Small intestine (tissue), 7 donors: ENCODE data around the gene SLC9A5. TPM values are rescaled to one million over a fixed set of nuclear protein-coding genes. Genes with fewer than 3 reads are reported as not detected.
A peak's percentile ranks its signal among the peaks of the same experiment; 100 is the strongest.

Experiments used
- DNase-seq, 2 donors: peaks; one replicate each; pipeline versions ENCODE4 v3.0.0 to v3.0.0-alpha.2; 2013
- FAIRE-seq: peaks from 2 replicates; lab custom pipeline; 2012; peaks lifted over from hg19 to GRCh38; lab: Jason Lieb, UNC
- H3K27ac ChIP-seq, 3 donors: one replicate each; pipeline ENCODE4 v1.5.1; 2013; ENCODE audit warnings: low read length in 2 of 3, mild to moderate bottlenecking in 2 of 3, control low read depth in 1 of 3, inconsistent platforms in 1 of 3, low read depth in 1 of 3, moderate library complexity in 1 of 3
- H3K27me3 ChIP-seq, 3 donors: one replicate each; pipeline ENCODE4 v1.6.1; 2013; ENCODE audit warnings: low read length in 3 of 3, inconsistent platforms in 1 of 3; ENCODE audit not compliant: control insufficient read depth in 3 of 3, insufficient read depth in 3 of 3
- H3K36me3 ChIP-seq, 3 donors: one replicate each; pipeline ENCODE4 v1.6.1; 2013; ENCODE audit warnings: low read length in 3 of 3, inconsistent platforms in 1 of 3, low read depth in 1 of 3, mild to moderate bottlenecking in 1 of 3, moderate library complexity in 1 of 3; ENCODE audit not compliant: control insufficient read depth in 3 of 3, insufficient read depth in 2 of 3
- H3K4me1 ChIP-seq, 3 donors: one replicate each; pipeline ENCODE4 v1.6.1; 2013; ENCODE audit warnings: low read length in 2 of 3, inconsistent platforms in 1 of 3, low read depth in 1 of 3, mild to moderate bottlenecking in 1 of 3, moderate library complexity in 1 of 3; ENCODE audit not compliant: control insufficient read depth in 3 of 3, insufficient read depth in 2 of 3
- H3K4me3 ChIP-seq, 3 donors: one replicate each; pipeline ENCODE4 v1.5.1; 2013; ENCODE audit warnings: low read length in 3 of 3, control low read depth in 1 of 3, inconsistent platforms in 1 of 3, low read depth in 1 of 3, mild to moderate bottlenecking in 1 of 3, moderate library complexity in 1 of 3
- H3K9me3 ChIP-seq, 2 donors: one replicate each; pipeline ENCODE4 v1.6.1; 2013; ENCODE audit warnings: low read depth in 1 of 2, low read length in 1 of 2; ENCODE audit not compliant: control insufficient read depth in 2 of 2, insufficient read depth in 1 of 2
- WGBS, 3 donors: extraction: QIAGEN DNeasy Blood & Tissue Kit; methylation state at CpG; one replicate each; pipeline ENCODE4 v1.1.7; 2013; 5-methylcytosine and 5-hydroxymethylcytosine counted together
- polyA plus RNA-seq, 4 donors: library from polyadenylated mRNA; stranded (reverse) in 3 of 4; unstranded in 1 of 4; fragments of 200-250 nt in 3 of 4; fragments of 120-200 nt in 1 of 4; gene quantifications; one replicate each; pipeline versions ENCODE4 v1.2.1 to v1.2.3, GENCODE V29; 2013
- donor health status: healthy with polysubstance abuse.
- donor health status: control.
- donor health status: control.
- donor health status: Bipolar disorder and iron deficiency.
- donor health status: healthy.

Gene SLC9A5
- polyA plus RNA-seq, 4 donors = 0.39 to 0.78 (median 0.54) TPM; not detected in 1

- Histone ChIP-seq H3K4me1 (peaks cover 0 to 7% (median 3%) of the 10 kb centered on the region in 3 donors), H3K27ac (no peak overlapping the region), H3K36me3 (peaks cover 0 to 38% (median 0%) of the 10 kb centered on the region in 3 donors), H3K9me3 (no peaks in the 10 kb centered on the region), H3K4me3 (no peak overlapping the region), H3K27me3 (no peaks in the 10 kb centered on the region)
- no peak for DNase-seq
- 91 to 95% (median 93%) methylated on average over 7 of the region's 7 CpGs for WGBS, 3 donors
- FAIRE-seq = no peak
These were observed 34.5 kb downstream of the SLC9A5 start for GRCh38 chr16:67283039-67283825.

- Histone ChIP-seq H3K4me1 (no peaks in the 10 kb centered on the region), H3K36me3 (peaks cover 0 to 42% (median 0%) of the 10 kb centered on the region in 3 donors), H3K9me3 (no peaks in the 10 kb centered on the region), H3K27ac (no peak overlapping the region), H3K4me3 (no peak overlapping the region), H3K27me3 (no peaks in the 10 kb centered on the region)
- WGBS, 3 donors = 89 to 93% (median 92%) methylated on average over 21 of the region's 21 CpGs
- DNase-seq (no peak), FAIRE-seq (no peak)
These were observed 35.2 kb downstream of the SLC9A5 start for GRCh38 chr16:67283826-67284555.

GRCh38 chr16:67284699-67285646 lies 36.2 kb downstream of the SLC9A5 start:
- Histone ChIP-seq H3K4me3 (no peak overlapping the region), H3K9me3 (no peaks in the 10 kb centered on the region), H3K36me3 (peaks cover 0 to 42% (median 0%) of the 10 kb centered on the region in 3 donors), H3K27ac (no peak overlapping the region), H3K4me1 (no peaks in the 10 kb centered on the region), H3K27me3 (no peaks in the 10 kb centered on the region)
- no peak for FAIRE-seq
- peak; percentile 33 to 55 for DNase-seq
- 56 to 77% (median 67%) methylated on average over 30 to 34 of the region's 34 CpGs for WGBS, 3 donors

- Histone ChIP-seq H3K27me3 (no peaks in the 10 kb centered on the region), H3K9me3 (no peaks in the 10 kb centered on the region), H3K27ac (no peak overlapping the region), H3K4me3 (no peak overlapping the region), H3K36me3 (peaks cover 0 to 39% (median 0%) of the 10 kb centered on the region in 3 donors), H3K4me1 (no peaks in the 10 kb centered on the region)
- 92 to 95% (median 93%) methylated on average over 28 of the region's 28 CpGs for WGBS, 3 donors
- FAIRE-seq (no peak), DNase-seq (no peak)
These were observed 37.9 kb downstream of the SLC9A5 start for GRCh38 chr16:67286441-67287235.

- Histone ChIP-seq H3K36me3 (peaks cover 0 to 31% (median 0%) of the 10 kb centered on the region in 3 donors), H3K27ac (no peak overlapping the region), H3K27me3 (no peaks in the 10 kb centered on the region), H3K4me3 (no peak overlapping the region), H3K4me1 (no peaks in the 10 kb centered on the region), H3K9me3 (no peaks in the 10 kb centered on the region)
- 95 to 97% (median 95%) methylated on average over 14 of the region's 14 CpGs for WGBS, 3 donors
- no peak for FAIRE-seq
- DNase-seq = no peak
These were observed 39.2 kb downstream of the SLC9A5 start for GRCh38 chr16:67287960-67288359.

- FAIRE-seq (no peak), DNase-seq (no peak)
- Histone ChIP-seq H3K9me3 (no peaks in the 10 kb centered on the region), H3K27me3 (no peaks in the 10 kb centered on the region), H3K4me3 (no peak overlapping the region), H3K27ac (no peak overlapping the region), H3K36me3 (peaks cover 0 to 16% (median 0%) of the 10 kb centered on the region in 3 donors), H3K4me1 (no peaks in the 10 kb centered on the region)
- WGBS, 3 donors = 82 to 88% (median 88%) methylated on average over 5 to 7 of the region's 7 CpGs
These were observed 42.7 kb downstream of the SLC9A5 start for GRCh38 chr16:67291461-67291860.

GRCh38 chr16:67294171-67294757 lies 45.5 kb downstream of the SLC9A5 start:
- H3K36me3 ChIP-seq = no peaks in the 10 kb centered on the region
- no peak overlapping the region for H3K27ac ChIP-seq
- no peaks in the 10 kb centered on the region for H3K9me3 ChIP-seq
- DNase-seq = no peak
- H3K4me3 ChIP-seq = no peak overlapping the region
- 74 to 89% (median 87%) methylated on average over 4 of the region's 4 CpGs for WGBS, 3 donors
- H3K4me1 ChIP-seq = no peaks in the 10 kb centered on the region
- FAIRE-seq = no peak
- no peaks in the 10 kb centered on the region for H3K27me3 ChIP-seq
